Brain microvascular endothelial cell (primary cell): ENCODE data around the gene SPAG16.

Experiments used
- DNase-seq: peaks from one replicate; pipeline ENCODE4 v3.0.0-alpha.2; 2020
- H3K27ac ChIP-seq: fragments of 250-450 bp; sonication (Bioruptor Pico); 2 replicates; pipeline ENCODE4 v1.5.1; 2020; ENCODE audit warnings: mild to moderate bottlenecking, moderate library complexity
- H3K27me3 ChIP-seq: fragments of 250-450 bp; sonication (Bioruptor Pico); replicated peaks from 2 replicates; pipeline ENCODE4 v1.5.1; 2020; ENCODE audit warnings: mild to moderate bottlenecking
- H3K36me3 ChIP-seq: fragments of 250-450 bp; sonication (Bioruptor Pico); replicated peaks from 2 replicates; pipeline ENCODE4 v1.5.1; 2020; ENCODE audit warnings: mild to moderate bottlenecking
- H3K4me3 ChIP-seq: 2 replicates; pipeline ENCODE4 v1.5.1; 2011; ENCODE audit warnings: low read depth, mild to moderate bottlenecking, control low read depth, low read length, moderate library complexity
- CTCF ChIP-seq: IDR thresholded peaks from 2 replicates; pipeline ENCODE4 v1.5.1; 2011; ENCODE audit warnings: low read depth, mild to moderate bottlenecking, moderate library complexity, low read length, control low read depth, inconsistent platforms; ENCODE audit errors: missing control alignments
- in situ Hi-C: cut with HindIII; loops from 2 replicates; pipeline ENCODE4 v1.10.0; 2017; ENCODE audit warnings: low sequenced_read_pairs, low pct_ligation_motif_present

The SPAG16 gene

DNA sequence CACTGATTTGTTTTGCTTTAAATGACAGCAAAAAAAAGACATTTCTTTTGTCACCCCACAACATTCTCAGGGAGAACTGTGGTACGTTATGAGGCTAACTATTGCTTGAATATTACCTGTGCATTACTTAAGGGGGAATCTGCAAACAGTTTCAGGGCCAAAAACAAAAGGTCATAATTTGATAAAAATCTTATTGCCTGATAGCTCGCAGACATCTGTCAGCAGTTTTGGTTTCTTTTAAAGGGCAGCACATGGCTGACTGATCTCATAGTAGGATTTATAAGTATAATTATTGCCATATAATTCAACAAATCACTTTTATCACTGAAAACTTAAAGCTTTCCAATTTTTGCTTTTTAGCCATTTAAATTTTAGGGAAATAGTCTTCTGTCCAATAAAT lies 900.2 kb downstream of the SPAG16 start:
- TF ChIP-seq CTCF, result no peak
- Histone ChIP-seq H3K27me3 (no peaks in the 10 kb centered on the region), H3K4me3 (no peak overlapping the region), H3K36me3 (no peaks in the 10 kb centered on the region), H3K27ac (no peak overlapping the region)
- no peak for DNase-seq
- in situ Hi-C loops, result no loop called here

- in situ Hi-C loops, result no loop called here
- no peaks in the 10 kb centered on the region for H3K27me3 ChIP-seq
- H3K27ac ChIP-seq, result no peak overlapping the region
- TF ChIP-seq CTCF, result no peak
- no peak overlapping the region for H3K4me3 ChIP-seq
- H3K36me3 ChIP-seq, result no peaks in the 10 kb centered on the region
- no peak for DNase-seq
These were observed 901.3 kb downstream of the SPAG16 start for GRCh38 chr2:214185546-214185945.

DNA sequence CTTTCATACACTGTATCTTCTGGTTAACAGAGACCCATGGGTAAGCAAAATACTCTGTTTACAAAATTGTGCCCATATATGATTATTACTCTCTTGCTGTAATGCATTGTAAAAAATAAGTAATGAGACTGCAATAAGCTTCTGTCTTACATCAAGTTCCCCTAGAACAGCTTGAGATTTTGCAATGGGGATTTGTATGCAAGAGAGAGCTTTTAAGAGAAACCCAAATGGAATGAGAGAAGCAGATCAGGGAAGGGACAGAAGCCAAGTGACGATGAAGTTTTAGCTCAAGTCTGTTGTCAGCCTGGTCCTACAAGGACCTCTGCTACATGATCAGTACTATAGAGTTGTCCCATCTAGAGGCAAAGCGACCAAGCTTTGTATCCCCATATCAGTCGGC lies 908.4 kb downstream of the SPAG16 start:
- no peaks in the 10 kb centered on the region for H3K27me3 ChIP-seq
- no peak for DNase-seq
- no peaks in the 10 kb centered on the region for H3K36me3 ChIP-seq
- no peak overlapping the region for H3K4me3 ChIP-seq
- in situ Hi-C loops, result no loop called here
- H3K27ac ChIP-seq, result no peak overlapping the region
- TF ChIP-seq CTCF, result no peak

GRCh38 chr2:214193943-214194342 lies 909.7 kb downstream of the SPAG16 start:
- Histone ChIP-seq H3K27me3 (no peaks in the 10 kb centered on the region), H3K27ac (no peak overlapping the region), H3K4me3 (no peak overlapping the region), H3K36me3 (no peaks in the 10 kb centered on the region)
- peak; percentile 28 for TF ChIP-seq CTCF
- DNase-seq, result peak; percentile 66
- in situ Hi-C loops, result no loop called here

GRCh38 chr2:214196260-214196659 lies 912.0 kb downstream of the SPAG16 start:
- H3K36me3 ChIP-seq, result no peaks in the 10 kb centered on the region
- no peaks in the 10 kb centered on the region for H3K27me3 ChIP-seq
- no peak for DNase-seq
- H3K27ac ChIP-seq, result no peak overlapping the region
- H3K4me3 ChIP-seq, result no peak overlapping the region
- in situ Hi-C loops, result no loop called here
- TF ChIP-seq CTCF, result no peak

DNA sequence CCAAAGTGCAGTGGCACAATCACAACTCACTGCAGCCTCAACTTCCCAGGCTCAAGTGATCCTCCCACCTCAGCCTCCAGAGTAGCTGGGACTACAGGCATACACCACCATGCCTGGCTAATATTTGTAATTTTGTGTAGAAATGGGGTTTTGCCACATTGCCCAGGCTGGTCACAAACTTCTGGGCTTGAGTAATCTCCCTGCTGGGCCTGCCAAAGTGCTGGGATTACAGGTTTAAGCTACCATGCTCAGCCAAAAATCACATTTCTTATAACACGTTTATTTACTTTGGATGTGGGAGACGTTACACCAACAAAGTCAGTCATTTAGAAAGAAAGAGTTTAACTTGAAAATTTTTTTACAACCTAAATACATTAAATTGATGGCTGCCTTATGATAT lies 917.6 kb downstream of the SPAG16 start:
- DNase-seq, result no peak
- Histone ChIP-seq H3K27ac (no peak overlapping the region), H3K36me3 (no peaks in the 10 kb centered on the region), H3K4me3 (no peak overlapping the region), H3K27me3 (no peaks in the 10 kb centered on the region)
- TF ChIP-seq CTCF, result no peak
- in situ Hi-C loops, result no loop called here
